HCT116 (cell line): Measurements from ENCODE around the gene ANKRD18B.
"Not testable (repeated sequence)": the region's sequence is repeated elsewhere in the genome, so short reads cannot be mapped to it uniquely, and the experiment has no call there.

Experiments used
- CEBPB ChIP-seq: IDR thresholded peaks from 2 replicates; pipeline ENCODE4 v1.6.1; 2012; ENCODE audit warnings: low read depth
- EZH2 ChIP-seq: fragments of 200-600 bp; sonication (generic); IDR thresholded peaks from 2 replicates; pipeline ENCODE4 v1.6.1; 2017; ENCODE audit warnings: antibody characterized with exemption, mixed run types
- EZH2phosphoT487 ChIP-seq: fragments of 200-600 bp; IDR thresholded peaks from 2 replicates; pipeline ENCODE4 v1.6.1; 2018; ENCODE audit warnings: antibody characterized with exemption, borderline replicate concordance
- POLR2A ChIP-seq: IDR thresholded peaks from 2 replicates; pipeline ENCODE4 v1.7.0; 2011; ENCODE audit warnings: borderline replicate concordance; ENCODE audit not compliant: insufficient read depth, insufficient read length; ENCODE audit errors: extremely low read depth
- POLR2AphosphoS5 ChIP-seq: IDR thresholded peaks from 2 replicates; pipeline ENCODE4 v1.6.1; 2011; ENCODE audit warnings: mild to moderate bottlenecking, low read depth, low read length, moderate library complexity
- RAD21 ChIP-seq: IDR thresholded peaks from 2 replicates; pipeline ENCODE4 v1.6.1; 2012; ENCODE audit warnings: low read depth, mild to moderate bottlenecking
- TCF7L2 ChIP-seq: IDR thresholded peaks from 2 replicates; pipeline ENCODE4 v1.7.0; 2011; ENCODE audit warnings: borderline replicate concordance, inconsistent platforms; ENCODE audit not compliant: insufficient read depth, insufficient read length; ENCODE audit errors: extremely low read depth
- ZFX ChIP-seq: fragments of 450-650 bp; IDR thresholded peaks from 2 replicates; pipeline ENCODE4 v1.6.1; 2017
- ZNF274 ChIP-seq: fragments of 200-500 bp; sonication (Bioruptor generic); IDR thresholded peaks from 2 replicates; pipeline ENCODE4 v1.6.1; 2014; ENCODE audit warnings: mild to moderate bottlenecking, low read depth, low read length, inconsistent platforms
- TF ChIP-seq, protein P1 (sequence below), 3 experiments: fragments of 200-600 bp in 1 of 3; sonication (generic) in 1 of 3; IDR thresholded peaks in 2 of 3; conservative IDR thresholded peaks in 1 of 3; 2 replicates each; pipeline ENCODE4 v1.5.1; 2012 to 2017; ENCODE audit warnings: low read depth in 2 of 3, low read length in 2 of 3, antibody characterized with exemption in 1 of 3, borderline replicate concordance in 1 of 3, control low read depth in 1 of 3, mild to moderate bottlenecking in 1 of 3, mixed read lengths in 1 of 3, mixed run types in 1 of 3, moderate library complexity in 1 of 3; ENCODE audit not compliant: insufficient read depth in 1 of 3
- TF ChIP-seq, protein P2 (sequence below): IDR thresholded peaks from 2 replicates; pipeline ENCODE4 v1.6.1; 2012
- TF ChIP-seq, protein P3 (sequence below): IDR thresholded peaks from 2 replicates; pipeline ENCODE4 v1.6.1; 2011; ENCODE audit warnings: mild to moderate bottlenecking, low read length, moderate library complexity; ENCODE audit not compliant: insufficient replicate concordance; ENCODE audit errors: extremely low read depth
- TF ChIP-seq, protein P4 (sequence below): IDR thresholded peaks from 2 replicates; pipeline ENCODE4 v1.6.1; 2012; ENCODE audit warnings: low read depth

DNA sequence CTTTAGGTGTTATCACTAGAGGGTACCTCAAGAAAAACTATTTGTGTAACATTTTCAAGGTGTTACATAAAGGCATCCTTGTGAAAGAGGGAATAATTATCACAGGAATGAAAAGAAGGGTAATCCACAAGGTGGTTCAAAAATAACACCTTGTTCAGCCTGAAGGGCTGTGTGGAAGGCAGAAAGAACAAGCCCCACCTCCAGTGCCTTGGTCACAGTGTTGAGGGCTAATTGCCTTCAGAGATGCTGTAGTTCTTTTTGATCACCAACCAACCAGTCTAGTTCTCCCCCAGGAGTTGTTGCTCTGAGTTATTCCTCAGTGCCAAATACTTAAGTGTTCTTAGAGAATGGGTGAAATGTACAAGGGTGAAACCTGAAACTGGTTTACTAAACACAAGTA lies 43.7 kb downstream of the ANKRD18B start:
- not testable (repeated sequence) for TF ChIP-seq POLR2A, ZNF274, CEBPB, EZH2phosphoT487, EZH2, ZFX, POLR2AphosphoS5, TCF7L2, RAD21
- TF ChIP-seq, protein P1, sequence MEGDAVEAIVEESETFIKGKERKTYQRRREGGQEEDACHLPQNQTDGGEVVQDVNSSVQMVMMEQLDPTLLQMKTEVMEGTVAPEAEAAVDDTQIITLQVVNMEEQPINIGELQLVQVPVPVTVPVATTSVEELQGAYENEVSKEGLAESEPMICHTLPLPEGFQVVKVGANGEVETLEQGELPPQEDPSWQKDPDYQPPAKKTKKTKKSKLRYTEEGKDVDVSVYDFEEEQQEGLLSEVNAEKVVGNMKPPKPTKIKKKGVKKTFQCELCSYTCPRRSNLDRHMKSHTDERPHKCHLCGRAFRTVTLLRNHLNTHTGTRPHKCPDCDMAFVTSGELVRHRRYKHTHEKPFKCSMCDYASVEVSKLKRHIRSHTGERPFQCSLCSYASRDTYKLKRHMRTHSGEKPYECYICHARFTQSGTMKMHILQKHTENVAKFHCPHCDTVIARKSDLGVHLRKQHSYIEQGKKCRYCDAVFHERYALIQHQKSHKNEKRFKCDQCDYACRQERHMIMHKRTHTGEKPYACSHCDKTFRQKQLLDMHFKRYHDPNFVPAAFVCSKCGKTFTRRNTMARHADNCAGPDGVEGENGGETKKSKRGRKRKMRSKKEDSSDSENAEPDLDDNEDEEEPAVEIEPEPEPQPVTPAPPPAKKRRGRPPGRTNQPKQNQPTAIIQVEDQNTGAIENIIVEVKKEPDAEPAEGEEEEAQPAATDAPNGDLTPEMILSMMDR (IDR thresholded peaks at IDR 0.05 in 2 of 3, conservative IDR thresholded peaks at IDR 0.05 in 1 of 3; ENCODE audit: borderline replicate concordance in 1 of 3, insufficient read depth in 1 of 3, low read depth in 2 of 3, low read length in 2 of 3) = not testable (repeated sequence)
- TF ChIP-seq, protein P2, sequence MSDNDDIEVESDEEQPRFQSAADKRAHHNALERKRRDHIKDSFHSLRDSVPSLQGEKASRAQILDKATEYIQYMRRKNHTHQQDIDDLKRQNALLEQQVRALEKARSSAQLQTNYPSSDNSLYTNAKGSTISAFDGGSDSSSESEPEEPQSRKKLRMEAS = not testable (repeated sequence)
- TF ChIP-seq, protein P3, sequence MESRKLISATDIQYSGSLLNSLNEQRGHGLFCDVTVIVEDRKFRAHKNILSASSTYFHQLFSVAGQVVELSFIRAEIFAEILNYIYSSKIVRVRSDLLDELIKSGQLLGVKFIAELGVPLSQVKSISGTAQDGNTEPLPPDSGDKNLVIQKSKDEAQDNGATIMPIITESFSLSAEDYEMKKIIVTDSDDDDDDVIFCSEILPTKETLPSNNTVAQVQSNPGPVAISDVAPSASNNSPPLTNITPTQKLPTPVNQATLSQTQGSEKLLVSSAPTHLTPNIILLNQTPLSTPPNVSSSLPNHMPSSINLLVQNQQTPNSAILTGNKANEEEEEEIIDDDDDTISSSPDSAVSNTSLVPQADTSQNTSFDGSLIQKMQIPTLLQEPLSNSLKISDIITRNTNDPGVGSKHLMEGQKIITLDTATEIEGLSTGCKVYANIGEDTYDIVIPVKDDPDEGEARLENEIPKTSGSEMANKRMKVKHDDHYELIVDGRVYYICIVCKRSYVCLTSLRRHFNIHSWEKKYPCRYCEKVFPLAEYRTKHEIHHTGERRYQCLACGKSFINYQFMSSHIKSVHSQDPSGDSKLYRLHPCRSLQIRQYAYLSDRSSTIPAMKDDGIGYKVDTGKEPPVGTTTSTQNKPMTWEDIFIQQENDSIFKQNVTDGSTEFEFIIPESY = not testable (repeated sequence)
- TF ChIP-seq, protein P4, sequence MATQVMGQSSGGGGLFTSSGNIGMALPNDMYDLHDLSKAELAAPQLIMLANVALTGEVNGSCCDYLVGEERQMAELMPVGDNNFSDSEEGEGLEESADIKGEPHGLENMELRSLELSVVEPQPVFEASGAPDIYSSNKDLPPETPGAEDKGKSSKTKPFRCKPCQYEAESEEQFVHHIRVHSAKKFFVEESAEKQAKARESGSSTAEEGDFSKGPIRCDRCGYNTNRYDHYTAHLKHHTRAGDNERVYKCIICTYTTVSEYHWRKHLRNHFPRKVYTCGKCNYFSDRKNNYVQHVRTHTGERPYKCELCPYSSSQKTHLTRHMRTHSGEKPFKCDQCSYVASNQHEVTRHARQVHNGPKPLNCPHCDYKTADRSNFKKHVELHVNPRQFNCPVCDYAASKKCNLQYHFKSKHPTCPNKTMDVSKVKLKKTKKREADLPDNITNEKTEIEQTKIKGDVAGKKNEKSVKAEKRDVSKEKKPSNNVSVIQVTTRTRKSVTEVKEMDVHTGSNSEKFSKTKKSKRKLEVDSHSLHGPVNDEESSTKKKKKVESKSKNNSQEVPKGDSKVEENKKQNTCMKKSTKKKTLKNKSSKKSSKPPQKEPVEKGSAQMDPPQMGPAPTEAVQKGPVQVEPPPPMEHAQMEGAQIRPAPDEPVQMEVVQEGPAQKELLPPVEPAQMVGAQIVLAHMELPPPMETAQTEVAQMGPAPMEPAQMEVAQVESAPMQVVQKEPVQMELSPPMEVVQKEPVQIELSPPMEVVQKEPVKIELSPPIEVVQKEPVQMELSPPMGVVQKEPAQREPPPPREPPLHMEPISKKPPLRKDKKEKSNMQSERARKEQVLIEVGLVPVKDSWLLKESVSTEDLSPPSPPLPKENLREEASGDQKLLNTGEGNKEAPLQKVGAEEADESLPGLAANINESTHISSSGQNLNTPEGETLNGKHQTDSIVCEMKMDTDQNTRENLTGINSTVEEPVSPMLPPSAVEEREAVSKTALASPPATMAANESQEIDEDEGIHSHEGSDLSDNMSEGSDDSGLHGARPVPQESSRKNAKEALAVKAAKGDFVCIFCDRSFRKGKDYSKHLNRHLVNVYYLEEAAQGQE = not testable (repeated sequence)
